ENCODE results near the gene SLAMF9. TPM values are rescaled to one million over a fixed set of nuclear protein-coding genes. Genes with fewer than 3 reads are reported as not detected.

The SLAMF9 gene
- polyA plus RNA-seq, 2 donors: 0.05 to 0.14 TPM

- 32 to 40% methylated on average over 7 of the region's 7 CpGs for WGBS, 2 donors
- Histone ChIP-seq H3K4me1 (ENCODE audit: control insufficient read depth in 2 of 2, insufficient read depth in 2 of 2, low read length in 1 of 2) (peaks cover 2 to 31% of the 10 kb centered on the region in 2 donors), H3K9me3 (ENCODE audit: control insufficient read depth in 2 of 2, insufficient read depth in 1 of 2, low read depth in 1 of 2, low read length in 1 of 2) (no peaks in the 10 kb centered on the region), H3K4me3 (ENCODE audit: low read depth in 1 of 2, low read length in 2 of 2) (no peak overlapping the region), H3K27me3 (ENCODE audit: control insufficient read depth in 1 of 2, insufficient read depth in 2 of 2, low read length in 2 of 2) (no peaks in the 10 kb centered on the region), H3K36me3 (ENCODE audit: control insufficient read depth in 2 of 2, insufficient read depth in 2 of 2, low read length in 1 of 2) (no peaks in the 10 kb centered on the region), H3K27ac (ENCODE audit: low read depth in 2 of 2, low read length in 1 of 2) (peak overlapping the region in 1 of 2 donors; percentile 28)
Observed at GRCh38 chr1:159938211-159938852, 15.7 kb downstream of the SLAMF9 start.

GRCh38 chr1:159937054-159937750 lies 16.8 kb downstream of the SLAMF9 start:
- Histone ChIP-seq H3K36me3 (ENCODE audit: control insufficient read depth in 2 of 2, insufficient read depth in 2 of 2, low read length in 1 of 2) (no peaks in the 10 kb centered on the region), H3K4me1 (ENCODE audit: control insufficient read depth in 2 of 2, insufficient read depth in 2 of 2, low read length in 1 of 2) (peaks cover 2 to 26% of the 10 kb centered on the region in 2 donors), H3K27ac (ENCODE audit: low read depth in 2 of 2, low read length in 1 of 2) (no peak overlapping the region), H3K4me3 (ENCODE audit: low read depth in 1 of 2, low read length in 2 of 2) (no peak overlapping the region), H3K9me3 (ENCODE audit: control insufficient read depth in 2 of 2, insufficient read depth in 1 of 2, low read depth in 1 of 2, low read length in 1 of 2) (no peaks in the 10 kb centered on the region), H3K27me3 (ENCODE audit: control insufficient read depth in 1 of 2, insufficient read depth in 2 of 2, low read length in 2 of 2) (no peaks in the 10 kb centered on the region)
- WGBS, 2 donors: 42 to 44% methylated on average over 4 of the region's 4 CpGs

DNA sequence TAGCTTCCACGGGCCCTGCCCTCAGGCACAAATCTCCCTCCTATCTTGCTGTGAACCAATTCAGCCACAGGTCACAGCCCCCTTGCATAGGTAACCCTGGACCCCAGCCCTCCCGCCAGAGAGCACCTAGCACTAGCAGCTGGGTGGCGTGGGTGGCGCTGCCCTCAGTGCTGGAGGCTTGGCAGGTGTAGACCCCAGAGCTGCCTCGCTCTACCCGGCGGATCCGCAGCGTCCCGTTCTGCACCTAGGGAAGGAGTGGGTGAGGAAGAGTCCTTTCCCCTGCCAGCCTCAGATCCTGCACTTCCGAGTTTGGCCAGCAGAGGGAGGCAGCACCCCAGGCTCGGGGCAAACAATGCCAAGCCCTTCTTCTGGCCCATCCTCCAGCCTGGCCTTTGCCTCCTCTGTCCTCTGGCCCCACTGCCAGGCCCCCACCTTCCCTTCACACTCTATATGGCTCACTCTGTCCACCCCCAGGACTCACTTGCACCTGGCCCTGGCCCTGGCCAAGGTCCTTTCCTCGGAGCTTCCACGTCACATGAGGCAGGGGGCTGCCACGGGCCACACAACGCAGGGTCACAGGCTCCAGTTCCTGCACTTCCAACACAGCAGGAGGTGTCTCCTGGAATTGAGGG lies 17.6 kb downstream of the SLAMF9 start:
- no peak overlapping the region for H3K4me3 ChIP-seq (ENCODE audit: low read depth in 1 of 2, low read length in 2 of 2)
- 31 to 34% methylated on average over 16 of the region's 16 CpGs for WGBS, 2 donors
- no peaks in the 10 kb centered on the region for H3K36me3 ChIP-seq (ENCODE audit: control insufficient read depth in 2 of 2, insufficient read depth in 2 of 2, low read length in 1 of 2)
- H3K4me1 ChIP-seq (ENCODE audit: control insufficient read depth in 2 of 2, insufficient read depth in 2 of 2, low read length in 1 of 2): peaks cover 0 to 22% of the 10 kb centered on the region in 2 donors
- no peaks in the 10 kb centered on the region for H3K9me3 ChIP-seq (ENCODE audit: control insufficient read depth in 2 of 2, insufficient read depth in 1 of 2, low read depth in 1 of 2, low read length in 1 of 2)
- H3K27ac ChIP-seq (ENCODE audit: low read depth in 2 of 2, low read length in 1 of 2): no peak overlapping the region
- no peaks in the 10 kb centered on the region for H3K27me3 ChIP-seq (ENCODE audit: control insufficient read depth in 1 of 2, insufficient read depth in 2 of 2, low read length in 2 of 2)

GRCh38 chr1:159935719-159936272 lies 18.2 kb downstream of the SLAMF9 start:
- H3K4me1 ChIP-seq (ENCODE audit: control insufficient read depth in 2 of 2, insufficient read depth in 2 of 2, low read length in 1 of 2): peaks cover 0 to 18% of the 10 kb centered on the region in 2 donors
- H3K36me3 ChIP-seq (ENCODE audit: control insufficient read depth in 2 of 2, insufficient read depth in 2 of 2, low read length in 1 of 2): no peaks in the 10 kb centered on the region
- no peaks in the 10 kb centered on the region for H3K9me3 ChIP-seq (ENCODE audit: control insufficient read depth in 2 of 2, insufficient read depth in 1 of 2, low read depth in 1 of 2, low read length in 1 of 2)

DNA sequence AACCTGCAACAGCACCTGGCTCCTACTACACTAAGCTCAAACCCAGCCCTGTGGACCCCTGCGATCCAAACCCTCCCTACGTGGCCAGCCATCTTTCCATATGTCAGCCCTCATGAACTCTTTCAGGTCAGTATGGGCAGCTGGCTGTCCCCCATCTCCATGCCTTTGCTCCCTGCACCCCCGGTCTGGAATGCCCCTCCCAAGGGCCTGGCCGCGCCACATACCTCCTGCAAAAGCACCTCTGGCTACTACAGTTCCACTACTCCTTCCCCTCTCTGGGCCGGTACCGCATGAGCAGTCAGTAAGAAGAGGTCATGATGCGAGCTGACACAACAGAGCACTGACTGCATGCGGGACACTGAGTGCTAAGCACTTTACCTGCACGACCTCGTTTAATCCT lies 18.7 kb downstream of the SLAMF9 start:
- Histone ChIP-seq H3K27me3 (ENCODE audit: control insufficient read depth in 1 of 2, insufficient read depth in 2 of 2, low read length in 2 of 2) (no peaks in the 10 kb centered on the region), H3K4me1 (ENCODE audit: control insufficient read depth in 2 of 2, insufficient read depth in 2 of 2, low read length in 1 of 2) (peaks cover 0 to 16% of the 10 kb centered on the region in 2 donors), H3K4me3 (ENCODE audit: low read depth in 1 of 2, low read length in 2 of 2) (no peak overlapping the region), H3K9me3 (ENCODE audit: control insufficient read depth in 2 of 2, insufficient read depth in 1 of 2, low read depth in 1 of 2, low read length in 1 of 2) (no peaks in the 10 kb centered on the region), H3K27ac (ENCODE audit: low read depth in 2 of 2, low read length in 1 of 2) (no peak overlapping the region), H3K36me3 (ENCODE audit: control insufficient read depth in 2 of 2, insufficient read depth in 2 of 2, low read length in 1 of 2) (no peaks in the 10 kb centered on the region)
- 89 to 90% methylated on average over 11 of the region's 11 CpGs for WGBS, 2 donors

More at GRCh38 chr1:159935719-159936272, 18.2 kb downstream of the SLAMF9 start:
- Histone ChIP-seq H3K27me3 (ENCODE audit: control insufficient read depth in 1 of 2, insufficient read depth in 2 of 2, low read length in 2 of 2) (no peaks in the 10 kb centered on the region), H3K4me3 (ENCODE audit: low read depth in 1 of 2, low read length in 2 of 2) (no peak overlapping the region), H3K27ac (ENCODE audit: low read depth in 2 of 2, low read length in 1 of 2) (no peak overlapping the region)
- WGBS, 2 donors: 72 to 74% methylated on average over 4 of the region's 4 CpGs

- H3K4me3 ChIP-seq (ENCODE audit: low read depth in 1 of 2, low read length in 2 of 2): no peak overlapping the region
- H3K36me3 ChIP-seq (ENCODE audit: control insufficient read depth in 2 of 2, insufficient read depth in 2 of 2, low read length in 1 of 2): peaks cover 0 to 2% of the 10 kb centered on the region in 2 donors
- H3K27me3 ChIP-seq (ENCODE audit: control insufficient read depth in 1 of 2, insufficient read depth in 2 of 2, low read length in 2 of 2): no peaks in the 10 kb centered on the region
- H3K27ac ChIP-seq (ENCODE audit: low read depth in 2 of 2, low read length in 1 of 2): no peak overlapping the region
- 87 to 92% methylated on average over 14 of the region's 14 CpGs for WGBS, 2 donors
- no peaks in the 10 kb centered on the region for H3K9me3 ChIP-seq (ENCODE audit: control insufficient read depth in 2 of 2, insufficient read depth in 1 of 2, low read depth in 1 of 2, low read length in 1 of 2)
- peaks cover 0 to 19% of the 10 kb centered on the region in 2 donors for H3K4me1 ChIP-seq (ENCODE audit: control insufficient read depth in 2 of 2, insufficient read depth in 2 of 2, low read length in 1 of 2)
Observed at GRCh38 chr1:159934136-159935039, 19.6 kb downstream of the SLAMF9 start.

DNA sequence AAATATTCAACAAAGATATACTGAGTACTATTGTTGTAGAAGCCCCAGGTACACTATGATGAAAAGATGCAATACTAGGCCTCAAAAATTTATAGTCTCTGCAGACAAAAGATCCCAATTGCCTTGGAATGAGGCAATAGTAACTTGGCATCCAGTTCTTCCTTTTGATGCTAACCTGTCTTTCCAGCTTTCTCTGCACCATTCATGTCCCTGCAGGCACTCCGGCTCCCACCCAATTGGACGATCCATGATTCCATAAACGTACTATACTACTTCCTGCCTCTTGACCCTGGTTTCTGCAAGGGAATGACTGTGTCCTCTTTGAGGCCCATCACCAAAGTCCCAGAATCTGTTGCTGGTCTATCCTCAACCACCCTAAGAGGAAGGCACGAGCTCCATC lies 20.7 kb downstream of the SLAMF9 start:
- H3K27ac ChIP-seq (ENCODE audit: low read depth in 2 of 2, low read length in 1 of 2): peak overlapping the region; percentile 51 to 63
- H3K36me3 ChIP-seq (ENCODE audit: control insufficient read depth in 2 of 2, insufficient read depth in 2 of 2, low read length in 1 of 2): peaks cover 0 to 2% of the 10 kb centered on the region in 2 donors
- H3K4me1 ChIP-seq (ENCODE audit: control insufficient read depth in 2 of 2, insufficient read depth in 2 of 2, low read length in 1 of 2): peaks cover under 1 to 18% of the 10 kb centered on the region in 2 donors
- no peaks in the 10 kb centered on the region for H3K27me3 ChIP-seq (ENCODE audit: control insufficient read depth in 1 of 2, insufficient read depth in 2 of 2, low read length in 2 of 2)
- H3K4me3 ChIP-seq (ENCODE audit: low read depth in 1 of 2, low read length in 2 of 2): no peak overlapping the region
- H3K9me3 ChIP-seq (ENCODE audit: control insufficient read depth in 2 of 2, insufficient read depth in 1 of 2, low read depth in 1 of 2, low read length in 1 of 2): no peaks in the 10 kb centered on the region
- WGBS, 2 donors: 46 to 59% methylated on average over 4 of the region's 4 CpGs

- Histone ChIP-seq H3K9me3 (ENCODE audit: control insufficient read depth in 2 of 2, insufficient read depth in 1 of 2, low read depth in 1 of 2, low read length in 1 of 2) (no peaks in the 10 kb centered on the region), H3K27ac (ENCODE audit: low read depth in 2 of 2, low read length in 1 of 2) (peak overlapping the region; percentile 55 to 63), H3K27me3 (ENCODE audit: control insufficient read depth in 1 of 2, insufficient read depth in 2 of 2, low read length in 2 of 2) (no peaks in the 10 kb centered on the region), H3K4me1 (ENCODE audit: control insufficient read depth in 2 of 2, insufficient read depth in 2 of 2, low read length in 1 of 2) (peaks cover 3 to 16% of the 10 kb centered on the region in 2 donors), H3K36me3 (ENCODE audit: control insufficient read depth in 2 of 2, insufficient read depth in 2 of 2, low read length in 1 of 2) (peaks cover 0 to 2% of the 10 kb centered on the region in 2 donors), H3K4me3 (ENCODE audit: low read depth in 1 of 2, low read length in 2 of 2) (no peak overlapping the region)
- WGBS, 2 donors: 63 to 69% methylated on average over 16 of the region's 16 CpGs
Observed at GRCh38 chr1:159932296-159933285, 21.4 kb downstream of the SLAMF9 start.

Data from esophagus (tissue), 2 donors.